A549 (cell line): ENCODE data around the gene TDP1. TPM values are rescaled to one million over a fixed set of nuclear protein-coding genes. Genes with fewer than 3 reads are reported as not detected.

Experiments used
- ATAC-seq, 2 experiments: fragments of 200-7000 bp in 1 of 2; fragments of >200 bp in 1 of 2; cut with Nextera tagmentation in 1 of 2; cut with Tn5 transposase in 1 of 2; 3 replicates each; pipeline versions ENCODE4 v1.8.0 to v1.9.1; 2018 to 2020; ENCODE audit warnings: mild to moderate bottlenecking in 1 of 2, moderate library complexity in 1 of 2
- CTCF ChIA-PET: fragments of 300-600 bp; sonication (Branson Sonifier 250); formaldehyde crosslinking; extraction: SDS; loops from one replicate; lab custom pipeline; 2021; ENCODE audit warnings: antibody characterized with exemption, inconsistent platforms; lab: Yijun Ruan, JAX
- POLR2A ChIA-PET: fragments of 350-600 bp; formaldehyde crosslinking; extraction: SDS; loops from one replicate; lab custom pipeline; 2021; ENCODE audit warnings: antibody characterized with exemption, inconsistent platforms; lab: Yijun Ruan, JAX
- DNase-seq, 2 experiments: peaks; one replicate each; pipeline versions ENCODE4 v3.0.0 to v3.0.0-alpha.2; 2011 to 2016; ENCODE audit warnings: low read depth in 1 of 2, low spot score in 1 of 2
- FAIRE-seq: peaks from 2 replicates; lab custom pipeline; 2011; peaks lifted over from hg19 to GRCh38; lab: Jason Lieb, UNC
- H3K27ac ChIP-seq, 2 experiments: fragments of >200 bp; sonication (Bioruptor Twin); formaldehyde crosslinking; 3 replicates each; pipeline ENCODE4 v1.5.1; 2016 to 2017
- H3K4me1 ChIP-seq: fragments of >200 bp; sonication (Bioruptor Twin); formaldehyde crosslinking; 3 replicates; pipeline ENCODE4 v1.6.1; 2016
- H3K4me2 ChIP-seq: fragments of >200 bp; sonication (Bioruptor Twin); formaldehyde crosslinking; 3 replicates; pipeline ENCODE4 v1.6.1; 2016
- H3K4me3 ChIP-seq: fragments of >200 bp; sonication (Bioruptor Twin); formaldehyde crosslinking; 3 replicates; pipeline ENCODE4 v1.5.1; 2016
- H3K9me3 ChIP-seq: fragments of >200 bp; sonication (Bioruptor Twin); formaldehyde crosslinking; 3 replicates; pipeline ENCODE4 v1.6.1; 2016
- CBX8 ChIP-seq: fragments of 200-600 bp; sonication (generic); IDR thresholded peaks from 2 replicates; pipeline ENCODE4 v1.6.1; 2016
- CHD2 ChIP-seq: fragments of 150-350 bp; IDR thresholded peaks from 2 replicates; pipeline ENCODE4 v1.6.1; 2014; ENCODE audit warnings: low read length; ENCODE audit not compliant: partially characterized antibody
- EHF ChIP-seq: fragments of 250-450 bp; sonication (Bioruptor Pico); IDR thresholded peaks from 2 replicates; pipeline ENCODE4 v1.5.0; 2020; ENCODE audit warnings: mild to moderate bottlenecking
- EP300 ChIP-seq, 2 experiments: fragments of >200 bp; sonication (Bioruptor Twin); formaldehyde crosslinking; IDR thresholded peaks; 2 replicates in 1 of 2; 3 replicates in 1 of 2; pipeline ENCODE4 v1.6.1; 2016 to 2017
- FOSL2 ChIP-seq, 2 experiments: fragments of 450-650 bp in 1 of 2; fragments of >200 bp in 1 of 2; sonication (Bioruptor Twin) in 1 of 2; formaldehyde crosslinking; IDR thresholded peaks; 2 replicates each; pipeline versions ENCODE4 v1.5.0 to v1.6.1; 2016 to 2020; ENCODE audit warnings: mild to moderate bottlenecking in 1 of 2, moderate library complexity in 1 of 2
- HEYL ChIP-seq: fragments of 250-450 bp; sonication (Bioruptor Pico); IDR thresholded peaks from 2 replicates; pipeline ENCODE4 v1.8.0; 2021; ENCODE audit warnings: mild to moderate bottlenecking, moderate library complexity
- HOXA7 ChIP-seq: fragments of 250-450 bp; sonication (Bioruptor Pico); IDR thresholded peaks from 2 replicates; pipeline ENCODE4 v1.5.0; 2020; ENCODE audit warnings: mild to moderate bottlenecking, moderate library complexity
- HOXB13 ChIP-seq: fragments of 250-450 bp; sonication (Bioruptor Pico); IDR thresholded peaks from 2 replicates; pipeline ENCODE4 v1.5.0; 2020; ENCODE audit warnings: low read depth, mild to moderate bottlenecking, moderate library complexity
- HOXB5 ChIP-seq: fragments of 250-450 bp; sonication (Bioruptor Pico); IDR thresholded peaks from 2 replicates; pipeline ENCODE4 v1.5.0; 2020; ENCODE audit warnings: mild to moderate bottlenecking, moderate library complexity
- JUN ChIP-seq, 2 experiments: fragments of >200 bp; sonication (Bioruptor Twin); formaldehyde crosslinking; IDR thresholded peaks; 2 replicates in 1 of 2; 3 replicates in 1 of 2; pipeline ENCODE4 v1.6.1; 2016 to 2017
- KDM5A ChIP-seq: fragments of 200-600 bp; sonication (generic); IDR thresholded peaks from 2 replicates; pipeline ENCODE4 v1.6.1; 2016; ENCODE audit warnings: antibody characterized with exemption, mild to moderate bottlenecking
- MAFK ChIP-seq: fragments of 450-650 bp; IDR thresholded peaks from 2 replicates; pipeline ENCODE4 v1.6.1; 2014; ENCODE audit not compliant: partially characterized antibody
- MAX ChIP-seq: IDR thresholded peaks from 2 replicates; pipeline ENCODE4 v1.6.1; 2012
- MYC ChIP-seq: IDR thresholded peaks from 2 replicates; pipeline ENCODE4 v1.6.1; 2012; ENCODE audit warnings: mild to moderate bottlenecking, inconsistent platforms, low read length, improper control_type of control experiment, borderline replicate concordance
- POLR2AphosphoS2 ChIP-seq: conservative IDR thresholded peaks from 2 replicates; pipeline ENCODE4 v1.6.1; 2012; ENCODE audit warnings: low read length, improper control_type of control experiment, inconsistent platforms
- SMC3 ChIP-seq: fragments of >200 bp; sonication (Bioruptor Twin); formaldehyde crosslinking; IDR thresholded peaks from 3 replicates; pipeline ENCODE4 v1.6.1; 2018; ENCODE audit warnings: inconsistent platforms
- TFCP2L1 ChIP-seq: fragments of 250-450 bp; sonication (Bioruptor Pico); IDR thresholded peaks from 2 replicates; pipeline ENCODE4 v1.5.0; 2021; ENCODE audit warnings: mild to moderate bottlenecking
- TP53 ChIP-seq: fragments of 250-450 bp; sonication (Bioruptor Pico); IDR thresholded peaks from 2 replicates; pipeline ENCODE4 v1.5.0; 2021; ENCODE audit warnings: mild to moderate bottlenecking, moderate library complexity
- ZSCAN20 ChIP-seq: fragments of 250-450 bp; sonication (Bioruptor Pico); IDR thresholded peaks from 2 replicates; pipeline ENCODE4 v1.8.0; 2022; ENCODE audit warnings: mild to moderate bottlenecking, moderate library complexity
- WGBS: methylation state at CpG from one replicate; pipeline ENCODE4 v1.1.6; 2017; ENCODE audit errors: missing lambda C conversion rate; 5-methylcytosine and 5-hydroxymethylcytosine counted together
- polyA plus RNA-seq, 4 experiments: library from polyadenylated mRNA; depleted of rRNA in 3 of 4; stranded (reverse); fragments of >200 nt; fragmentation: RNase III in 1 of 4; extraction: RNeasy Plus Mini Kit Qiagen cat#74134 plus additional on column Dnase treatment in 1 of 4; gene quantifications; 2 replicates in 3 of 4; 3 replicates in 1 of 4; pipeline ENCODE4 v1.2.3, GENCODE V29; 2011 to 2017
- TF ChIP-seq, protein P1 (sequence below): fragments of 150-350 bp; IDR thresholded peaks from 2 replicates; pipeline ENCODE4 v1.6.1; 2014; ENCODE audit warnings: low read depth, mild to moderate bottlenecking, low read length
- TF ChIP-seq, protein P2 (sequence below): fragments of 450-650 bp; IDR thresholded peaks from 2 replicates; pipeline ENCODE4 v1.6.1; 2014; ENCODE audit warnings: antibody characterized with exemption
- TF ChIP-seq, protein P3 (sequence below): fragments of 200-600 bp; sonication (generic); IDR thresholded peaks from 2 replicates; pipeline ENCODE4 v1.6.1; 2016; ENCODE audit warnings: antibody characterized with exemption, mild to moderate bottlenecking, moderate library complexity

Gene TDP1
- polyA plus RNA-seq, 2 of the 4 experiments (the other 2 are of a cell fraction): 15.2 to 21.6 TPM

- no peak for ATAC-seq
- Histone ChIP-seq H3K4me2 (no peak overlapping the region), H3K4me3 (no peak overlapping the region), H3K9me3 (no peaks in the 10 kb centered on the region), H3K27ac (no peak overlapping the region), H3K4me1 (no peaks in the 10 kb centered on the region)
- DNase-seq: no peak
- CTCF ChIA-PET: interaction anchor here (2.0 kb wide), 1 partner anchor 8 kb away, joined by 5 read pairs; no protein-coding TSS in a partner anchor
- no peak for TF ChIP-seq FOSL2 (IDR thresholded peaks at IDR 0.05)
- no peak for TF ChIP-seq FOSL2 (CRISPR knock-in tag; IDR thresholded peaks at IDR 0.05)
- TF ChIP-seq, protein P1, sequence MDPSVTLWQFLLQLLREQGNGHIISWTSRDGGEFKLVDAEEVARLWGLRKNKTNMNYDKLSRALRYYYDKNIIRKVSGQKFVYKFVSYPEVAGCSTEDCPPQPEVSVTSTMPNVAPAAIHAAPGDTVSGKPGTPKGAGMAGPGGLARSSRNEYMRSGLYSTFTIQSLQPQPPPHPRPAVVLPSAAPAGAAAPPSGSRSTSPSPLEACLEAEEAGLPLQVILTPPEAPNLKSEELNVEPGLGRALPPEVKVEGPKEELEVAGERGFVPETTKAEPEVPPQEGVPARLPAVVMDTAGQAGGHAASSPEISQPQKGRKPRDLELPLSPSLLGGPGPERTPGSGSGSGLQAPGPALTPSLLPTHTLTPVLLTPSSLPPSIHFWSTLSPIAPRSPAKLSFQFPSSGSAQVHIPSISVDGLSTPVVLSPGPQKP: no peak
- no peak for TF ChIP-seq POLR2AphosphoS2
- TF ChIP-seq CHD2: no peak
- no peak for TF ChIP-seq MAFK
- no peak for TF ChIP-seq MYC
- no peak for TF ChIP-seq ZSCAN20
- no peak for TF ChIP-seq HOXB13 (CRISPR knock-in tag)
- no peak for TF ChIP-seq HEYL (CRISPR knock-in tag)
- no peak for TF ChIP-seq EHF (CRISPR knock-in tag)
- no peak for TF ChIP-seq TFCP2L1 (CRISPR knock-in tag)
- TF ChIP-seq SMC3: no peak
- FAIRE-seq: no peak
- POLR2A ChIA-PET: no interaction called here
Measured at GRCh38 chr14:89947344-89947743, 8.4 kb upstream of the TDP1 start.

DNA sequence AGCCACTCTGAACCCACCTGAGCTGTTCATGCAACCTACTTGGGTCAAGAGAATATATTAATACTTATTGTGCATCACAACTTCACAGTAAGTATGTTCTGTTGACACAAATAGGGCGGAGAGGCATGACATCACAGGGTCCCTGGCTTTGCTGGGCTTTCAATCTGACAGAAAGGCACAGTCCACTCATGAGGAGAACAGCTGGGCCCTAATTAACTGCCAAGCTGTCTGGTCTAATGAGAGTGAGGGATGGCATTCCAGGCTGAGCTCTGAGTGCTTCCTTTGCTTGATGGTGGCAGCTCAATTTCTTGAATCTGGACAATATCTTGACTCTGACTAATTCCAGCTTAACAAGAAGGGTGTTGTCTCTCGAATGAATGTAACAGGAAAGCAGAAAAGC, 3.2 kb upstream of the TDP1 start:
- FAIRE-seq (no peak), ATAC-seq (no peak)
- Histone ChIP-seq H3K4me2 (no peak overlapping the region), H3K27ac (no peak overlapping the region), H3K4me3 (no peak overlapping the region), H3K9me3 (no peaks in the 10 kb centered on the region), H3K4me1 (peaks cover 13% of the 10 kb centered on the region)
- ChIA-PET CTCF (interaction anchor here (0.9 to 2.0 kb wide), 2 partner anchors 14 to 283 kb away, joined by 4 to 7 read pairs; no protein-coding TSS in a partner anchor), POLR2A (no interaction called here)
- TF ChIP-seq TP53 (CRISPR knock-in tag) (no peak), CBX8 (no peak), KDM5A (no peak), HOXA7 (CRISPR knock-in tag) (no peak), JUN (IDR thresholded peaks at IDR 0.05) (no peak), MAFK (no peak), ZSCAN20 (no peak), MAX (no peak), HOXB5 (CRISPR knock-in tag) (no peak), EP300 (IDR thresholded peaks at IDR 0.05) (no peak)
- TF ChIP-seq, protein P2, sequence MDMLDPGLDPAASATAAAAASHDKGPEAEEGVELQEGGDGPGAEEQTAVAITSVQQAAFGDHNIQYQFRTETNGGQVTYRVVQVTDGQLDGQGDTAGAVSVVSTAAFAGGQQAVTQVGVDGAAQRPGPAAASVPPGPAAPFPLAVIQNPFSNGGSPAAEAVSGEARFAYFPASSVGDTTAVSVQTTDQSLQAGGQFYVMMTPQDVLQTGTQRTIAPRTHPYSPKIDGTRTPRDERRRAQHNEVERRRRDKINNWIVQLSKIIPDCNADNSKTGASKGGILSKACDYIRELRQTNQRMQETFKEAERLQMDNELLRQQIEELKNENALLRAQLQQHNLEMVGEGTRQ: no peak
- TF ChIP-seq, protein P3, sequence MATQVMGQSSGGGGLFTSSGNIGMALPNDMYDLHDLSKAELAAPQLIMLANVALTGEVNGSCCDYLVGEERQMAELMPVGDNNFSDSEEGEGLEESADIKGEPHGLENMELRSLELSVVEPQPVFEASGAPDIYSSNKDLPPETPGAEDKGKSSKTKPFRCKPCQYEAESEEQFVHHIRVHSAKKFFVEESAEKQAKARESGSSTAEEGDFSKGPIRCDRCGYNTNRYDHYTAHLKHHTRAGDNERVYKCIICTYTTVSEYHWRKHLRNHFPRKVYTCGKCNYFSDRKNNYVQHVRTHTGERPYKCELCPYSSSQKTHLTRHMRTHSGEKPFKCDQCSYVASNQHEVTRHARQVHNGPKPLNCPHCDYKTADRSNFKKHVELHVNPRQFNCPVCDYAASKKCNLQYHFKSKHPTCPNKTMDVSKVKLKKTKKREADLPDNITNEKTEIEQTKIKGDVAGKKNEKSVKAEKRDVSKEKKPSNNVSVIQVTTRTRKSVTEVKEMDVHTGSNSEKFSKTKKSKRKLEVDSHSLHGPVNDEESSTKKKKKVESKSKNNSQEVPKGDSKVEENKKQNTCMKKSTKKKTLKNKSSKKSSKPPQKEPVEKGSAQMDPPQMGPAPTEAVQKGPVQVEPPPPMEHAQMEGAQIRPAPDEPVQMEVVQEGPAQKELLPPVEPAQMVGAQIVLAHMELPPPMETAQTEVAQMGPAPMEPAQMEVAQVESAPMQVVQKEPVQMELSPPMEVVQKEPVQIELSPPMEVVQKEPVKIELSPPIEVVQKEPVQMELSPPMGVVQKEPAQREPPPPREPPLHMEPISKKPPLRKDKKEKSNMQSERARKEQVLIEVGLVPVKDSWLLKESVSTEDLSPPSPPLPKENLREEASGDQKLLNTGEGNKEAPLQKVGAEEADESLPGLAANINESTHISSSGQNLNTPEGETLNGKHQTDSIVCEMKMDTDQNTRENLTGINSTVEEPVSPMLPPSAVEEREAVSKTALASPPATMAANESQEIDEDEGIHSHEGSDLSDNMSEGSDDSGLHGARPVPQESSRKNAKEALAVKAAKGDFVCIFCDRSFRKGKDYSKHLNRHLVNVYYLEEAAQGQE: no peak
- TF ChIP-seq, all 56 proteins: peak for 0
- DNase-seq: no peak
- 64% methylated on average over 2 of the region's 2 CpGs for WGBS
